Activated CD8-positive, alpha-beta memory T cell treated with anti-CD3 and anti-CD28 coated beads, Interleukin-2, amount 50 U/mL, for 1 hour (primary cell): ENCODE data around the gene OR2T35.
"Not testable (repeated sequence)": the region's sequence is repeated elsewhere in the genome, so short reads cannot be mapped to it uniquely, and the experiment has no call there.

ENCODE experiments used
- DNase-seq: peaks from one replicate; pipeline ENCODE4 v3.0.0-alpha.2; 2020; ENCODE audit errors: extremely low read depth

Gene OR2T35

GRCh38 chr1:248645178-248645577, at the start of gene OR2T35:
Gene OR2T35, minus strand, starts transcription at chr1:248645278. Its CDS starts 6,020 bp downstream, at chr1:248639258.
- DNase-seq = not testable (repeated sequence)

DNA sequence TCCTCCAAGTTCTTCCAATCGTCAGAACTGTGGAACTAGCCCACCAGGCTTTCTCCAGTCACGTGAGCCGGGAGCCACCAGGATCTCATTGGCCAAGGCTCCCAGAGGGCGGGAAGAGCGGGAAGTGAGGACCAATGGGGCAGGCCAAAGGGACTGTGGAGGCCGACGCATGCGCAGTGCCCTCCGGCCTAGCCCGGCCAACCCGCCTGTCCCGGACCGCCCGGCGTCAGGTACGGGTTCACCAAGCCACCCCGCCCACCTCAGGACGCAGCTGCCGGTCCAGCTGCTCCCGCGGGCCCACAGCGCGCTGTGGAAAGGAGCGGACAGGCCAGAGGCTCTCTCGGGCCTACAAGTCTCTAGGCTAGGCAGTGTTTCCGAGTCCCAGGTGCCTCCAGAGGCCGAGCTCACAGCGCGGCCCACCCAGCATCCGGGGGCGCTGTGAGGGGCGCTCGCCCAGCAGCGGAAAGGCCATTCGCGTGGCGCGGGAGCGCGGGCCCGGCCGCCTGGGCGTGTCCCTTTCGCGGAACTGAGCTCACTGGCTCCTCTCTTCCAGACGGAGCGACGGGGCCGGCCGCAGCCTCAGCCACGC, 46.6 kb upstream of the OR2T35 start:
- DNase-seq = no peak

- no peak for DNase-seq
Observed at GRCh38 chr1:248688527-248689298, 43.6 kb upstream of the OR2T35 start.

GRCh38 chr1:248686815-248687214, 41.7 kb upstream of the OR2T35 start:
- no peak for DNase-seq

DNA sequence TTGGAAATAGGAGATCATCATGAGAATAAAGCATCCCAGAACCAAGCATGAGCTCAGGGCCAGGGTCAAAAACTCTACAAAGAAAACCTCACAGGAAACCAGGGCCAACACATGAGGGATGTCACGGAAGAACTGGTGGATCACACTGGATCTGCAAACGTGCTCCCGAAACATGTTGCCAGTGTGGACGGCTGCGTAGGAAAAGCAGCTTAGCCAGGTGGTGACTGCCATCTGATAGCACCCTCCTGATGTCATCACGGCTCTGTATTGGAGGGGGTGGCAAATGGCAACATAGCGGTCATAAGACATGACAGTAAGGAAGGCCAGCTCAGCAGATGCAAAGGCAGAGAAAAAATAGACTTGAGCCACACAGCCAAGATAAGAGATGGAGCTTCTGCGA, 36.6 kb upstream of the OR2T35 start:
- DNase-seq = no peak

DNA sequence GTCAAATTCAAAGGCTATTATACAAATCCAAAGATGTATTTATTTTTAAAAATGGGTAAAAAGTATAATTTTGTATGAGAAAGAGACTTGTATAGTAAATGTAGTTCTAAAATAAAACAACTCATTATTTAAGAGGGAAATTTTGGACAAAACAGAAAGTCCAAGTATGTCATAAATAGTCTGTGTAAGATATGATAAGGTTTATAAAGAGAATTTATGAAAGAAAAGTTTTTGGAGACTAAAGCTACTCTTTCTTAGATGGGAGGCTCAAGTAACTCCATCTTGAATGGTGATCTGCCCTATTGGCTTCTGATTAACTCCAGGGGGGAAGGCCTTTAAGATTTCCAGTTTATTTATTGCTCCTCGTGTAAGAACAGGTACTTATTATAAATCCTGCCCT, 24.9 kb upstream of the OR2T35 start:
- DNase-seq = no peak

- not testable (repeated sequence) for DNase-seq
Observed at GRCh38 chr1:248663453-248664328, 18.6 kb upstream of the OR2T35 start.

- DNase-seq = not testable (repeated sequence)
Observed at GRCh38 chr1:248656797-248657196, 11.7 kb upstream of the OR2T35 start.

GRCh38 chr1:248655354-248655753, 10.3 kb upstream of the OR2T35 start, which contains the start of gene OR2T27:
Gene OR2T27, minus strand, starts transcription at chr1:248655528. Its CDS starts 4,644 bp downstream, at chr1:248650884.
- not testable (repeated sequence) for DNase-seq

- DNase-seq = not testable (repeated sequence)
Observed at GRCh38 chr1:248648770-248649536, 3.9 kb upstream of the OR2T35 start.

DNA sequence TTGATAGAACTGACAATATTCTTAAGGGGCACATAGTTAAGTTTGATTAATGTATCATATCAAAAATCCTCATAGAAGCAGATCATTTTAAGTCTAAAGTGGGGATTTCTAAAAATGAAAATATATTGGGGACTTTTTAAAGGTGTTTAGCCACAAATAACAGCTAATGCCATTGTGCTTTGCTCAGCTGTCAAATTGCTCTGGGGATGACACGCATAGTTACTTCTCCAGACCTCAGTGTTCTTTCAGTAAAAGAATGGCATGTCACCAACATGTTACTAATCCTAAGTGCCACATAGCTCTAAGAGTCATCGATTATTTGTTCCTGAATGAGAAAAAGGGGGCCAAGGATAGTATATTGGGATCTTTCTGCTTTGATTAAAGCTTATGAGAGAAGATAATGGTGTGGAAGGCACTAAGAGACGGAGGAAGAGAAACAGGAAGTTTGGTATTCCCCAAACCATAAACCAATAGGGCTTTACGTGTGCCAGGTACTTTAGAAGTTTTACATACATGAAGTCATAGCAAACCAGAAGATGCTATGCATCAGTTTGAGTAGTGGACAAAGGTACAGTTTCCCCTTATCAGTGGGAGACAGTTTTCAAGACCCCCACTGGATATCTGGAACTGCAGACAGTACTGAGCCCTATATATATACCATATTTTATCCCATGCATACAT, 2.0 kb downstream of the OR2T35 start:
- DNase-seq = not testable (repeated sequence)

DNA sequence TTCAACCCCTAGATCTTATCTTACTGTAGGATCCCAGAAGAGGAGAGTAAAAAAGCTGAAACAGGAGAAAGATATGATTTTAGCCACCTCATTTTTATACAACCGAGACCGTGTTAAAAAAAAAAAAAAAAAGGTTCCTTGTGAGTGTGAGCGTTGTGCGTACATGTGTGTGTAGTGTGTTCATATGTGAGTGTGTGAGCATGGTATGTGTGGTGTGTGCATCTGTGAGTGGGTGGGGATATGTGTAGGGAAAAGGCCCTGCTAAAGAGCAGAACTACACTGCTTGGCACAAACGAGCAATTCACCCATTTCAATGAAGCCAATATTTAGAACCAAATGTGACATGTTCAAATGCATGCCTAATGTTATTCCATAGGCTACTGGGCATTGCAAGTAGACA, 3.5 kb downstream of the OR2T35 start:
- DNase-seq = not testable (repeated sequence)

DNA sequence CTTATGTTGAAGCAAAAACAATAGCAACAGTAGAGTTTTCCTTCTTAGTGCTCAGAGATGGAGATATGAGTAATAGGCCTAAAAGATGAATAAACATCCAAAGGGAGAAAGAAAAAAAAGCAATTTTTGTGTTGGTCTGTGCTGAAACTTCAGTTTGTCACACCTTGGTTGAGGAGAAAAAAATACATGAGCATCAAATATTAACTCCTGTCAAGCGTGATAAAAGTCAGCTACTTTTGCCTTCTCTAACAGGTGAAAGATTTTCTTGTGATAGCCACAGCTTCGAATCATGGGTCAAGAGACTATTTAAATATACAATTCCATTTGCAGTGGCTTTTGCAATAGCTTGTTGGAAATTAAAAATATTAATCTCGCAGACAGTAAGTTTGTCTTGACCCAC, 4.2 kb downstream of the OR2T35 start:
- DNase-seq = not testable (repeated sequence)

DNA sequence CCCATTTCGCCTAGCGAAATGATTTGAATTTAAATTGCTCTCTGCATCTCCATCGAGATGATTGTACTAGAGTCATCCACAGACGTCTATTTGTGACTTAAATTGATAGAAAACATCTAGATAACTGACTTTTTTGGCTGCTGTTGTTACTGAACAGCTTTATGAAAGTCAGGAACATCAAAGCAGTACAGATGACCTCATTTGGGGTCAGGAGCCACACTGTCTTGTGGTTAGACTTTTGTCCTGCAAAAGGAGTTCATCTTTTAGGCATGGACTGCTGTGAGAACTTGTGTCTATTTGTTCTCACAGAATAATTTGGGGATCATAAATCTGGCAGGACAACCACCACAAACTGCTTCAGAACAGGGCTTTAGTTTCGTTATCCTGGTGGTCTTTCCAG, 5.4 kb downstream of the OR2T35 start:
- not testable (repeated sequence) for DNase-seq

GRCh38 chr1:248636612-248637011, 8.5 kb downstream of the OR2T35 start:
- DNase-seq = not testable (repeated sequence)

DNA sequence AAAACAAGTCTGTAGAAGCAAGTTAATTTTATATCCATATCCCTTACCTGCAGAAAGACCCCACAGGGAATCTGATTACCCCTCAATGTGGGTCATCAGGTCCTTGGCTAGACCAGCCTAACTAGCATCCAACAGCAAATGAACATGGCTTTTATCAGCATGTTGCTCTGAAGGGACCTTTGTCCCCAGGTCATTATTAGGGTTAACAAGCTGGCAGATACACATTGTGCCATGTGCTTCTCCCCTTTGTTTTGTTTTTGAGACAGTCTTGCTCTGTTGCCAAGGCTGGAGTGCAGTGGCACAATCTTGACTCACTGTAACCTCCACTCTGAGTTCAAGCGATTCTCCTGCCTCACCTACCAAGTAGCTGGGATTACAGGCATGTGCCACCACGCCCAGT, 10.1 kb downstream of the OR2T35 start, which contains the start of gene OR2T11:
Gene OR2T11, minus strand, starts transcription at position 101 of the 400 bp plus-strand sequence. CDS start 7,963 bp downstream, outside the sequence.
- not testable (repeated sequence) for DNase-seq

- DNase-seq = no peak
Observed at GRCh38 chr1:248631354-248632008, 13.6 kb downstream of the OR2T35 start.

GRCh38 chr1:248630551-248630950, 14.5 kb downstream of the OR2T35 start:
- no peak for DNase-seq

- DNase-seq = no peak
Observed at GRCh38 chr1:248627971-248628844, 16.9 kb downstream of the OR2T35 start.
